HS-27A (cell line): ENCODE data around the gene SPINDOC.
"Not testable (repeated sequence)": the region's sequence is repeated elsewhere in the genome, so short reads cannot be mapped to it uniquely, and the experiment has no call there.

Experiments used
- DNase-seq: peaks from one replicate; pipeline ENCODE4 v3.0.0-alpha.2; 2012; ENCODE audit warnings: low read depth, missing footprints

The SPINDOC gene

DNA sequence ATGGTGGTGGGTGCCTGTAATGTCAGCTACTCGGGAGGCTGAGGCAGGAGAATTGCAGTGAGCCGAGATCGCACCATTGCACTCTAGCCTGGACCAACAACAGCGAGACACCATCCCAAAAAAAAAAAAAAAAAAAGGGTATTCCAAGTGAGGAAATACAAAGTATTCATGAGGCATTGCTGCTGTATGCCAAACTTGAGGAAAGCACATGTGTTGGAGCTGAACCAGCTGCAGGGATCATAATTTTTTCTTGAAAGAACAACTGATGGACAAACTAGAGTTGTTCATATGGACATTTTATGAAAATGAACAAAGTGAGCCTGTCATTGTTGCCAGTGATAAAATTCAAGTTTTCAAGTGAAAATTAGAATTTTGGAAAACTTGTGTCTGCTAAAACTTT is 41.4 kb downstream of the SPINDOC start:
- DNase-seq, result no peak

GRCh38 chr11:63855975-63856374 is 42.7 kb downstream of the SPINDOC start:
- no peak for DNase-seq

DNA sequence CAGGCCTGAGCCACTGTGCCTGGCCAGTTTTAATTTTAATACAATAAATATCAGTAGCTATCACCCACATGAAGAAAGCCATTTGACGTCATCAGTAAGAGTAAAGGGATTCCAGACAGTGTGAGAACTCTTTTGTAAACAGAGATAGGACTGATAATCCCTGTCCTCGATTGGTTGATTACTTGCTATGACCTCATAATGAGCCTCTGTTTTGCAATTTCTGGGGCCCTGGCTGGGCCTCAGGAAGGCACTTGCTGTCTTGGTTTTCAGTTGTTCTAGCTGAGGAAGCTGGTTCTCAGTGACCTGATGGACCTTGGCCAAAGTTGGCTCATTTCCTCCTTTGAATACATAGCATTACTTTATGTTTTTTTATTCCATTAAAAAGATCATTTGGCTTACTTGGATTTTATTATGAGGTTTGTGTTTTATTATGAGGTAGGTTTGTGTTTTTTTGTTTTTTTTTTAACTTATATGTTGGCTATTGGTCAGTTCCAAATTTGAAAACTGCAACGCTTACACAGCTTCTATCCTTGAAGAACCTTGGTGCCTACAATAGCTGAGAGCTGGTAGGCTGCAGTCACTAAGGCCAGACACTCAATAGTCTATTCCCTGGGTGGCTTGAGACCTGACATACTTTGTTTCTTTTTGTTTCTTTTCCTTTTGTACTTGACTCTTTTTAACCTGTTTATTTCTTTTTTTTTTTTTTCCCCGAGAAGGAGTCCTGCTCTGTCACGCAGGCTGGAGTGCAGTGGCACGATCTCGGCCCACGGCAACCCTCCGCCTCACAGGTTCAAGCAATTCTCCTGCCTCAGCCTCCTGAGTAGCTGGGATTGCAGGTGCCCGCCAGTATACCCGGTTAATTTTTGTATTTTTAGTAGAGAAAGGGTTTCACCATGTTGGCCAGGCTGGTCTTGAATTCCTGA is 45.6 kb downstream of the SPINDOC start:
- DNase-seq, result no peak

DNA sequence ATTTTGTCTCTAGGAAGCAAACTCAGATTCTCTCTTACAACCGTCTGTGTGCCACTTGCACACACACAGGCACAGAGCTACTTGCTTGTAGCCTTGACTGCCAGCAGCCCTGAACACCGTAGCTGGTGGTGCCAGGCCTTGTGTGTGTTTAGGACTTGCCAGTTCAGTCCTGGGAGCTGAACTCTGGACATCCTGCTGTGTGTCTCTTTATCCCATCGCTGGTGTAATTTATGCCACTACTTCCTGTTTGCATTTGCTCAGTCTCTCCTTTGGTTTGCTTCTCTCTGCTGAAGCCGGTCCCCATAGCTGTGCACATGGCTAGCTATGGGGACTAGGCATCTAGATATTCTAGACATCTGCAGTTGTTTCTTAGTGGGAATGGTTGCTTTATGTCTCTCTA is 49.7 kb downstream of the SPINDOC start:
- no peak for DNase-seq

- DNase-seq, result not testable (repeated sequence)
These were observed 50.4 kb downstream of the SPINDOC start for GRCh38 chr11:63863620-63864019.

GRCh38 chr11:63866211-63866610 is 53.0 kb downstream of the SPINDOC start:
- DNase-seq, result no peak

DNA sequence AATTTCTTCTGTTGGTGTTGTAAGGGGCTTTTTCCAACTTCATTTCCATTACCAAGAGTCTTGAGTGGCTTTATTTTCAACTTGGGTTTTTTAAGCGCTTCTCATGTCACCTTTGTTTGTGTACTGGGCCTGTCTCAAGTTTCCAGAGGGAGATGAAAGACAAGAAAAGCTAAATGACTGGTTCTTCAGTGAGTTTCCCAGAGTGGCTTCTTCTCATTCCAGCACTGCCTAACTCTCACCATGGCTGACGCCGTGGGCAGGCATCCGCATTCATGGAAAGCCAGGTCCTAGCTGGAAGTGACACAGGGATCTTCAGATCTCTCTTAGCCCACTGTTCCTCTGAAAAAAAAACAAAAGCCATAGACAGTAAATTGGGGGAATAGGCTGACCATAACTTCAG is 54.3 kb downstream of the SPINDOC start:
- DNase-seq, result no peak

DNA sequence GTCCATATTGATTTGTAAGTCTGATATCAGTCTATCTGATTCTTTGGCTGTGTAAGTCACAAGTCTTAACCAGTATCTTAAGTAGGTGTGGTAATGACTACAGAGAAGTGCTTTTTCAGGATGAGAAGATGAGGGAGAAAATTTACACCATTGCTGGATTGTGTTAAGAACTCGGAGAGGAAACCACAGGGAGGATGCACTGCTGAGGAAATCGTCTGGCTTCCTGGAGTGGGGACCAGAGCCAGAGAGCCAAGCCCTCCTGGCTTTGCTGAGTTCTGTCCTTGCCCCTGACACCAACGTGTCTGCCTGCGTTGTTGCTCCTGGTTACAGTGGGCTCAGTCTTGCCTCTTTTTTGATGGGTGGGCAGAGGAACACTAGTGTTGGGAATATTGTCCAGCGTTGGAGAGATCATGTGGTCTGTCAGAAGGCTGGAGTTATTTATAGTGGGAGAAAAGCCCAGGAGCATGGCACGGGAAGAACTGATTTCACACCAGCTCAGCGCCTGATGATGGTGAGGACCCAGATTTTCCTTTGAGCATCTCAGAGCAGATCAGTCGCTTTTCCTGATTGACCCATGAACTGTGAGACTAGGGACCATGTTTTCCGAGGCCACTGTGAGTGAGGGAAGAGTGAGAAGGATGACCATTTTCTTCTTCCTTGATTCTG is 55.3 kb downstream of the SPINDOC start:
- no peak for DNase-seq

- DNase-seq, result no peak
These were observed 55.9 kb downstream of the SPINDOC start for GRCh38 chr11:63869171-63869591.

DNA sequence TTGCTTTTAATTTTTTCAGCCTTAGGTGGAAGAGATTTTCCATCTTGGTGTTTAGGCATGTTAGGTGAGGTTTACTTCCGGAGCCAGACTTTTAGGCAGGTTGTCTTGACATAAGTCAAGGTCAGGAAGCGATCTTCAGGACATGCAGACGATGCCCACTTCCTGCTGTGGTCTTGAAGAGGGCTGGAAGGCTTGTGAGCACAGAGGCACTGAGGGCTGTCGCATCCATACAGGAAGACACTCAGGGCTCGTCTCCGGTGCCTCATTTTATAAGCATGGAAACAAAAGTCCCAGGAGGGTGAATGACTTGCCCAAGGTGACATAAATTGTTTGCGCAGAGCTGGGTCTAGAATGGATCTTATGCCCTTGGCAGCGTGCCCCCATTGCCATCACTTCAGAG is 56.4 kb downstream of the SPINDOC start:
- DNase-seq, result no peak

DNA sequence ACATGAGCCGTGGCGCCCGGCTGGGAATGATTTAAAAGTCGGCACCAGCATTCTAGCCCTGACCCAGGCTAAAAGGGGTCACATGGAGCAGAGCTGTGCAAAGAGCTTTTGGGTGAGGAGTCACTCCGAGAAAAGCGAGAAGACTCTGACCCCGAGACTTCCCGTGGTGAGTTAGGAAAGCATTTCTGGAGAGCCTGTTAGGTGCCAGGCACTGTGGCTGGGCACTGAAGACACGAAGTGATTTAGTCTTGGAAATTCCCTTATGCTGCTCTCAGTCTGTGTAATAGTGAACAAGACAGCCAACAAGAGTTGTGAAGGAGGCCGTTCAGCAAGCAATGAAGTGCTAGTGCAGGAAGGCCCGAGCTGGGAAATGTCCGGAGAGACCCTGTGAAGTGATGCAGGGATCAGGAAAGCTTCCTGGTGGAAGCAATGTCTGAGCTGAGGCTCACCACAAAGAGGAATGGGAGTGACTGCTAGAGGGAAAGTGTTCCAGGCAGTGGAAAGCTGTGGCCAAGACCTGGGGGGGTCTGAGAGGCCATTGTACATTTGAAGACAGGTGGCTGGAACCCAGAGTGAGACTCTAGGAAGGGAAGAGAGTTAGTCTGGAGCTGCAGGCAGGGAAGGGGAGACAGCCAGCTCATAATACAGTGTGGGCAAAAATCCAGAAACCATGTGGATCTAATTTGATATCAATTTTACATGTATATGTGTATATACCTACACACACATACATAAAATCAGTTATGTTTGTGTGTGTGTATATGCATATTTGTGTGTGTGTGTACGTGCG is 57.3 kb downstream of the SPINDOC start:
- DNase-seq, result no peak

- peak; percentile 78 for DNase-seq
These were observed 58.9 kb downstream of the SPINDOC start for GRCh38 chr11:63871962-63872799.

DNA sequence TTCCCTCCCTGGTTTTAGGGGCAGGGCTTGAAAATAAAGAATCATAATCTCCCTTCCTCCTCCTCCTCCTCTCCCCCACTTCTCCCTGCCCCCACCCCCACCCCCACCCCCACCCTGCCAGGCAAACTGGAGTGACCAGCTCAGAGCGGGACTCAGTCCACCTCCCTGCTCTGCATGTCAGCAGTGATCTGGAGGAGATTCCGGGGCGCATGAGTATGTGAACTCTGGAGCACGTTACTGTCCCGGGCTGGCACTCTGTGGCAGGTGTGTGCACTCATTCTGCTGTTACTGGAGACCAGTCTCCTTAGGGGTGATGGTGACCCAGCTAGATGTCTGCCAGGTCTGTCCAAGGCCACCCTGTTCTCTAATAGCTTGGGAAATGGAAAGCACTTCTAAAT is 59.5 kb downstream of the SPINDOC start:
- no peak for DNase-seq

DNA sequence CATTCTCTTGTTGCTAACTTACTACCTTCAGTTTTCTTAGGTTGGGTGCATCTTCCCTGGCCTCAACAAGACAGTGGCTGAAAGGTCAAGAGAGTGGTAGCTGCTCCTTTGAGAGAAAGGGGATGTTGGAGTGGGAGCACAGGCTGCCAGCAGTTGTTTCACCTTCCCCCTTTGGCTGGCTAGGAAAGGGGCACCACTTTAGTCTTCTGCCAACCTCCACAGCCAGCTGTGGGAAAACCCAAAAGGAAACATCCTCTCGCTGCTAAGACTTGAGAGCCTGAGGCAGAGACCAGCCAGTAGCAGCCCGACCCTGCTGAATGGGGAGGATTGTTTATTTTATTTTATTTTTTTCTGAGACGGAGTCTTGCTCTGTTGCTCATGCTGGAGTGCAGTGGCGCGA is 60.1 kb downstream of the SPINDOC start:
- no peak for DNase-seq

DNA sequence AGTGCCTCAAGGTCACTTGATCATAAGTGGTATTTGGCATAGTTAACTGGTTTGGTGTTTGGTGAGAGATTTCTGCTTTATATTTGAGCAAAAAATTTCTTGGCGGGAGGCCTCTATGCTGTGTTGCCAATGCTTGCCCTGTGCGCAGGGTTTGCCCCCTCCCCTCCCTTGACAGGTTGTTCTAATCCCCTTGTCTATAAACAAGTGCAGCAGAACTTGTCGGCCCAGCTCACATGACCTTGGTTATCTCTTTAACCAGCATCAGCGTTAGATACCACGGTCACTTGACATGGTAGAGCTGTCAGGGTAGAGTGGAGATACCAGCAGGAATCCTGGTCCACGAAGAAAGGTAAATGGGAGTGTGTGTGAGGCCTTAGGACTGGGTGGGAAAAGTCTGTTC is 61.3 kb downstream of the SPINDOC start:
- DNase-seq, result no peak

DNA sequence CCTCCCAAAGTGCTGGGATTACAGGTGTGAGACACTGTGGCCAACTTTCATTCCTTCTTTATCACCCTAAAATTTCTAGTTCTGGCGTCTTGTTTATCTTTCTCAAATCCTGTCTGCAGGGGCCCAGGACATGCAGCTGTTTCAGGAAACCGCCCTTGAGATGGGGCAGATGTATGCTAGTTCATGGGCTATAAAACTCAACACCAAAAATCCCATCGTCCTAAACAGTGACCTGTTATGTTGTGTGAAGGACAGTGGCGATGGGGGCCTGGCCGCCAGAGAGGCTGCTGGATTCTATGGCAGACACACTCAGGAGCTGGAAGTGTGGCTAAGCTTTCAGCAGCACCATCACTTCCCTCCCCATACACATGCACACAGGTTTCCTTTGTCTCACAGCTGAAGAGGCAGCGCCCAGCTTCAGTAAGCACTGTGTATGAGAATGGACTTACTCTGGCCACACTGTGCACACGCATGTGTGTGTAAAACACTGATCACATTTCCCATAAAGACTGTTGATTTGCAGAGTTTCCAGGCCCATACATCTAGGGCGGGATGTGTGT is 62.3 kb downstream of the SPINDOC start:
- no peak for DNase-seq

GRCh38 chr11:63876616-63877015 is 63.4 kb downstream of the SPINDOC start:
- DNase-seq, result no peak
